Skeletal muscle tissue (tissue), 1 donor: ENCODE results near the gene CD209. TPM values are rescaled to one million over a fixed set of nuclear protein-coding genes. Genes with fewer than 3 reads are reported as not detected.

Experiments
- total RNA-seq: library from RNA; depleted of rRNA; stranded (reverse); fragments of >200 nt; gene quantifications from one replicate; pipeline ENCODE4 v1.2.3, GENCODE V29; 2014

Gene CD209
- total RNA-seq, 1 donor from 2014 or later: 5.2 TPM

Other genes with a start within 250 kb of the CD209 start
- 14.6 TPM for gene ZNF358, start 231.4 kb downstream of the CD209 start, total RNA-seq
- 5.2 TPM for gene MCOLN1, start 224.9 kb downstream of the CD209 start, total RNA-seq
- gene PNPLA6, start 211.8 kb downstream of the CD209 start, total RNA-seq: 52.7 TPM
- not detected for gene CAMSAP3, start 151.7 kb downstream of the CD209 start, total RNA-seq
- gene XAB2, start 118.0 kb downstream of the CD209 start, total RNA-seq: 20.4 TPM
- 44.9 TPM for gene PET100, start 117.7 kb downstream of the CD209 start, total RNA-seq
- not detected for gene PCP2, start 113.8 kb downstream of the CD209 start, total RNA-seq
- 2.6 TPM for gene STXBP2, start 110.4 kb downstream of the CD209 start, total RNA-seq
- 3.7 TPM for gene RETN, start 78.5 kb downstream of the CD209 start, total RNA-seq
- not detected for gene MCEMP1, start 70.4 kb downstream of the CD209 start, total RNA-seq
- 9.4 TPM for gene TRAPPC5, start 66.7 kb downstream of the CD209 start, total RNA-seq
- under 0.01 TPM for gene FCER2, start 45.4 kb downstream of the CD209 start, total RNA-seq
- 0.52 TPM for gene CLEC4G, start 15.4 kb downstream of the CD209 start, total RNA-seq
- not detected for gene CLEC4M, start 15.7 kb upstream of the CD209 start, total RNA-seq
- 9.4 TPM for gene EVI5L, start 82.7 kb upstream of the CD209 start, total RNA-seq
- gene PRR36, start 126.9 kb upstream of the CD209 start, total RNA-seq: not detected
- gene LRRC8E, start 141.0 kb upstream of the CD209 start, total RNA-seq: under 0.01 TPM
- 9.4 TPM for gene MAP2K7, start 156.3 kb upstream of the CD209 start, total RNA-seq
- 1.6 TPM for gene TGFBR3L, start 167.3 kb upstream of the CD209 start, total RNA-seq
- 6.3 TPM for gene SNAPC2, start 172.8 kb upstream of the CD209 start, total RNA-seq
- 0.52 TPM for gene CTXN1, start 178.6 kb upstream of the CD209 start, total RNA-seq
- gene TIMM44, start 196.1 kb upstream of the CD209 start, total RNA-seq: 36.0 TPM